Measurements from ENCODE around the gene SELENOS.

Gene SELENOS

DNA sequence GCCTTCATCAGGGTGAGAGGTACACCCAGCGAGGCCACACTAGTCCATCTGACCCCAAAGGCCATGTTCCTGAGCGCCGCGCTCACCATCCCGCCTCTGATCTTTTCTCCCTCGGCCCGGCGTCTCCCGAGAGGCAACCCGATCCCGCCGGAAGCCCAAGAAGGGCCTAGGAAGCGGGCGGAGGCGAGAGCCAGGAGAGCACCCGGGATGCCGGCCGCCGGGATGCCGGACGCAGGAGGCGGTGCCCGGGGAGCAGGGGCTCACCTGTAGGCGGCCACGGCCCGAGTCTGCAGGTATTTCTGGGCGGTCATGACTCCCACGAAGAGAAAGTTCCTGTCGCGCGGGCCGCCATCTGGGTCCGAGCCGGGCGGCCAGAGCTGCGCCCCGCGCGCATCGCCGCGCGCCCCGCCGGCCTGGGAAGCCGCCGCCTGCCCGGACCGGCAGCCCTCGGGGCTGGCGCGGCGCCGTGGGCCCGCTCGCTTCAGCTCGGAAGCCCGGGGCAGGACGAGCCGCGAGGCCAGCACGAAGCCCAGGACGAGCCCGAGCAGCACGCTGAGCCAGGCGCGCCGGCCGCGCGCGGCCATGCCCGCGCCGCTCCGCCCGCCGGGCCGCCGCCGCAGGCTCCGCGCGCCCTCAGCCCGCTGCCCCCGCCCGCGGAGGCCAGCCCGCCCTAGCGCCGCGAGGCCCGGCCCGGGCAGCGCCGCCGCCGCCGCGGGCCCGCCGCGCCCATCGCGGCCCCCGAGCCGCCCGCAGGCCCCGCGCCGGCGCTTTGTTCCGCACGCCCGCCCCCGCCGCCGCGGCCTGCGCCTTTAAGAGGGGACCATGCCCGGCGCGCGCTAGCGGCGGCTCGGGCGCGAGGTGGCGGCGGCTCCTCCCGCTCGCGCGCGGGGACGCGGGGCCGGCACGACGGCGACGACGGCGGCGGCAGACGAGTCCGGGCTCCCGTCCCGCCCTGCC lies 26.1 kb downstream of the SELENOS start:
- DNase-seq, result peak in 1 of 4 experiments; percentile 41

- no peak for DNase-seq
Observed at GRCh38 chr15:101250341-101250831, 26.9 kb downstream of the SELENOS start.

- DNase-seq, result no peak
Observed at GRCh38 chr15:101248274-101248673, 29.0 kb downstream of the SELENOS start.

DNA sequence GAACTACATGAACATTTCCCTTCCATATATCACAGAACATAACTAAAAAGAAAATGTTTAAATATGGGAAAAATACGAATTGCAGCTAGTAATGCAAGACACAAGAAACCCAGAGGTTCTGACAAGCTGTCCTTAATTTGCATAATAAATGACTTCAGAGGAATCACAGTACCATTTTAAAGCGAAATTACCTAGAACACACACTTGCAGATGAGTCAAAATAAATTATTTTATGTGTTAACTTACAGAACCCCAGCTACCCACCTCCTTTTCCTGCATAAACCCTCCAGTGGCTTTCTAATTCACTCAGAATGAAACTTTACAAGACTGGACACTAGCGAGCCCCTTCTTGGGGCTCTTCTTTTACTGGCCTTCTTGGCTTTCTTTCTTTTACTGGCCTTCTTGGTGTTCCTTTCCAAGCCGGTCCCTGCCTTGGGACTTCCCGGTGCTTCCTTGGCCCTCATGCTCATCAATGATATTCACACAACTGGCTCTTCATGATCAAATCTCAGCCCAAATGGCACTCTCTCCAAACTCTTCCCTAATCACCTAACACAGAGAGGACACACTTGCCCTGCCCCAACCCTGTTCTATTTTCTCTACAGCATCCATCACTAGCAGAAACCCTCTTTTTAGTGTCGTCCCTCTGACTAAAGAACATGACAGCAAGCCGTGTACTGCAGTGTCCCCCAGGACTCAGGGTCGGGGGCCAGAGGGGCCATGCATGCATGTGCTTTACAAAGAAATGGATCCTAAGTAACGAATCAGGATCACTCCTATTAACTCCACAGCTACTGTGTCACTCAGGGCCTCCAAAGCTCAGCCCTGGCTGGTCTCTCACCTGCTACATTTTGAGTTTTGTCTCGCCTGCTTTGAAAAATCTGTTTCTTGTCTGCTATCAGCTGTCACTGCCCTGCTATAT lies 30.2 kb downstream of the SELENOS start:
- DNase-seq, result no peak

- no peak for DNase-seq
Observed at GRCh38 chr15:101246391-101246790, 30.9 kb downstream of the SELENOS start.

GRCh38 chr15:101244889-101245668 lies 32.2 kb downstream of the SELENOS start:
- DNase-seq, result no peak

DNA sequence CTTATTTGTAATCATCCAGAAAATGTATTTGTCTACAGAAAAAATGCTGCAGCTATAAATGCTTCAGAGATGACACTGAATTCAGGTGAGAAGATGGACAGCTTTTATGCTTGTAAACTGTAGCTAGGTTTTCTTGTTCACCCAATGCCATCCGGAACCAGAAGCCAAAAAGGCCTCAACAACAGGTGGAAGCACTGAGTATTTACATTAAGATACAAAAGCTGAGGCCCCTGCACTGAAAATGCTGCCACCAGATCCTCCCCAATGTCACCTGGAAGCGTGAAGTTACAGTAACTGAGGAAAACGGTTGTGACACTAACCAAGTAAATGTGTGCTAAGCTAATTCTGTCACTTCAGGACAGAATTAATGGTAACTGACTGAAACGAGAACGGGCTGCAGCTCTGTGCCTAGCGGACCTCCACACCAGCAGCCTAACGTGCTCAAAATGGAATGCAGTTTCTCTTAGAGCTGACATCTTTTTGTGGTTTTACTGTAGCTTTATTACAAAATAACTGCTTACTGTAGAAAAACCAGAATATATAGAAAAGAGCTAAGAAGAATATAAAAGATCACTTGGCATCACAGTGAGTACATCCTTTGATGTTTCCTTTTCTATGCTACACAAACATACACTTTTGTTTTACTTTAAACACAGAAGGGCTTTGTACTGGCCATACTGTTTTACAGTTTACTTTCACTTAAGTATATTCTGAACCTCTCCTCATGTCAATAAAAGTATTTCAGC lies 33.1 kb downstream of the SELENOS start:
- DNase-seq, result no peak

GRCh38 chr15:101243420-101243819 lies 33.9 kb downstream of the SELENOS start:
- DNase-seq, result no peak

GRCh38 chr15:101242999-101243336 lies 34.3 kb downstream of the SELENOS start:
- DNase-seq, result no peak

- peak in 1 of 4 experiments; percentile 6 for DNase-seq
Observed at GRCh38 chr15:101242160-101242998, 34.9 kb downstream of the SELENOS start.

- no peak for DNase-seq
Observed at GRCh38 chr15:101240358-101240757, 36.9 kb downstream of the SELENOS start.

DNA sequence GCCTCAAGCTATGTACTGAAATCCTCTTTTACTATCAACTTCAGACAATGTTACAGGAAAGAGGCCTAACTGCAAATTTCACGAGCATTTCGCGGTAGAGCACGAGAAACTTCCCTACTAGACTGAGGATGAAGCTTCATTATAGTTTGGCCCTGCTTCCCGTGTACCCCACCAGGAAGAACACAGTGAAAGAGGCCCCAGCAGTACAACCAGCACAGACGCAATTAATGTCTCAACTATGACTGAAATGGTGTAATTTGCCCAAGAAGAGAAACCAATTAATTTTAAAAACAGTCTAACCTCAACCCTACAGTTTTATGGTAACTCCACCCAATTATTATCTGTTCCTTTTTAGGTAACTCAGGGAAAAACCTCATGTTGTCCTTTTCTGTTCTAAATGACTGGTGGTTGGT lies 37.6 kb downstream of the SELENOS start:
- no peak for DNase-seq

GRCh38 chr15:101237251-101237650 lies 40.0 kb downstream of the SELENOS start:
- DNase-seq, result no peak

- DNase-seq, result no peak
Observed at GRCh38 chr15:101233651-101234280, 43.5 kb downstream of the SELENOS start.

DNA sequence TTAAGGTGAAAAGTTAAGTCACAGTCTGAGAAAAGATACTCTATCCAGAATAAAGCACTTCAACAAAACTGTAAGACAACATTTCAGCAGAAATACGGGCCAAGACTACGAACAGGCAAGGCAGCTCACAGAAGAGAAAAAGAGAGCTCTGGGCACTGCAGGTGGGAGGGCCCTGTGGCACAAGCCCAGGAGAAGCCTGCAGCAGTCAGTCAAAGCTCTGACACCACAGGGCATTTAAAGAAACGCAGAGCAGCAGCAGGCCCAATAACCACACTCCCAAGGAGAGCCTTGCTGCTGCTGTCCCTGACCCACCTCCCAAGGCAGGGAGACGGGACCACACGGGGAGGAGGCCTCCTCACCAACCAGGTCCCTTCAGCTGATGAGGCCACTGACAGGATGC lies 44.6 kb downstream of the SELENOS start:
- DNase-seq, result no peak

DNA sequence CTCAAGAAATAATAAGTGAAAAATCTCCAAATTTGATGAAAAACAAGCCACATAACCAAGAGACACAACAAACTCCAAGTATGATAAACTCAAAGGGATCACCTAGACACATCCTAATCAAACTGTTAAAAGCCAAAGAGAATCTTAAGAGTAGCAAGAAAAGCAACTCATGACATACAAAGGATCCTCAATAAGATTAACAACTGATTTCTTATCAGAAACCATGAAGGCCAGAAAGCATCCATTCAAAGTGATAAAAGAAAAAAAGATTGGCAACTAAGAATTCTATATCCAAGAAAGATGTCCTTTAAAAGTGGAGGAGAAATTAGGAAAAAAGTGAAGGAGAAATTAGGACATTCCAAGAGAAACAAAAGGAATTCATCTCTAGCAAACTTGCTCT lies 49.0 kb downstream of the SELENOS start:
- DNase-seq, result no peak

DNA sequence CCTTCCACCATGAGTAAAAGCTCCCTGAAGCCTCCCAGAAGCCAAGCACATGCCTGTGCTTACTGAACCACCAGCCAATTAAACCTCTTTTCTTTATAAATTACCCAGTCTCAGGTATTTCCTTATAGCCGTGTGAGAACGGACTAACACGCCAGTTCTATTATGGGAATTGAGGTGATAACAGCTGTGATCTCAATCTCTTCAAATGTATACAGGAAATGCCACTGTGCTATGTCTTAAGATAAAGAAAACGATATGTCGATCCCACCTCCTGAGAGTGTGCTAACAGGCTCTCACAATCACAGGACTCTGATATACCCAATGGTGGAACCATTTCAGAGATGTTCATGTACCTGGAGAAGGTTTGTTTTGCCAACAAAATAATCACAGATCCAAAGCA lies 51.6 kb downstream of the SELENOS start:
- DNase-seq, result no peak

All from activated CD4-positive, CD25-positive, alpha-beta regulatory T cell (primary cell).